GM18520 (cell line): ENCODE results near the gene CCDC17.

Experiments
- ATAC-seq: cut with Tn5 transposase; IDR thresholded peaks from one replicate; pipeline ENCODE4 v1.9.1; 2021; ENCODE audit not compliant: unreplicated experiment

Gene CCDC17

DNA sequence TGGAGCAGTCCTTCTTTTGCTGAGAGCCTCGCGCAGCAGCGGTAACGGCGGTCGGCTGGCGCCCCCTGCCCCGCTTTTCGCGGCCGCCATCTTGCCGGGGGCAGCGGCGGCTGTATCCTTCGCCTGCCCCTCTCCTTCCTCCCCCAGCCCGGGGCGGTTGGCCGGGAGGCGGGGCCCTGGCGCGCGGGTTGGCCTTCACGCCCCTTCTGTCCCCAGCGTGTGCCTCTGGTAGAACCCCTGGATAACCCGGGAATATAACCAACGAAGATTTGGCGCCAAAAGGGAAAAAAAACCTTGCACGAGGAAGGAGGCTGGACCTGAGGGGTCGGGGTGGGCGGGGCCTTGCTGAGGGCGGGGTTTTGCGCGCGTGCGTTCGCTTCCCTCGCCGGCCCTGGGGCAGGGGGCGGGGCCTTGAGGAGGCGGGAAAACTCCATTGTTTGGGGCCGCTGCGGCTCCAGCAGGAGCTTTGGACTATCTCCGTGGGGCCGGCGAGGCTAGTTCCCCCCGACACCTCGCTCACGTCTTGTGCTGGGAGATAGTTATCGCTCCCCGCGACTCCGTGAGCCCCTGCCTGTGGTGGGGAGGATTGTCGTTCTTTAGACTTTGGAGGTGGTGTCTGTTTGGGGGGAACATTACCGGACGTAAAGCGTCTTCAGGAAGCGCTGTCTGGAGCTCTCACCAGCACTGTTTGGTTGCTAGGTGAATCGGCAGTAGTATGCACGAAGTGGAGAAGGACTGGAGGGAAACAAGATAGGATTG lies 39.3 kb downstream of the CCDC17 start:
- peak; percentile 14 for ATAC-seq

DNA sequence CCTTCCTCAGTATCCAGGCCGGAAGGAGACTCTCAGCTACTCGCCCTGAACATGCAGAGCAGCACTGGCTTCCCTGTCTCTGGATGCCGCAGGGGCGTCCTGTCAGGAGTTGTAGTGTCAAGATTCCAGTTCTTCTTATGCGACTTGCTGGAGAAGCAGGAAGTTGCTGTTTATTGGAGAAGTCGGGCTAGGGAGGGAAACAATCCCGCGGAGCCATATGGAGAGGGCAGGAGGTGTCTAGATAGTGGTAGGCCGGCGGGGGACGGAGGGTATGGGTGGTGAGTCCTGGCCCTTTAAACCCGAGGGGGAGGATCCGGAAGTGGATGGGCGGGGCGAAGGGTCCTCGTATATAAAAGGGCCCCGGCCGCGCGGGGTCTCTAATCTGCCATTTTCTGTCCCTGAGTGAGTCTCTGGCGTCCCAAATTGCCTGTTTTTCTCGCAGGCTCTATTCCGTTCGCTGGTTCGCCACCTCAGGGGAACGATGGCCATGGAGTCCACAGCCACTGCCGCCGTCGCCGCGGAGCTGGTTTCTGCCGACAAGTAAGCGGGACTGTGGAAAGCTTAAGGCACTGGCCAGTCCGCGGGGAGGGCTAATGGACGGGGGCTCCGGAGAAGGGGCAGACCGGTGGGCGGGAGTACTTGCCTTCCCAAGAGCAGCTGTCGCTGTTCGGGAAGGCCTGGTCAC lies 40.0 kb downstream of the CCDC17 start, which contains the start of gene NASP:
NASP (plus strand) TSS at position 376 of the 685 bp plus-strand sequence; CDS start at position 482, 106 bp downstream.
- ATAC-seq = peak; percentile 26

DNA sequence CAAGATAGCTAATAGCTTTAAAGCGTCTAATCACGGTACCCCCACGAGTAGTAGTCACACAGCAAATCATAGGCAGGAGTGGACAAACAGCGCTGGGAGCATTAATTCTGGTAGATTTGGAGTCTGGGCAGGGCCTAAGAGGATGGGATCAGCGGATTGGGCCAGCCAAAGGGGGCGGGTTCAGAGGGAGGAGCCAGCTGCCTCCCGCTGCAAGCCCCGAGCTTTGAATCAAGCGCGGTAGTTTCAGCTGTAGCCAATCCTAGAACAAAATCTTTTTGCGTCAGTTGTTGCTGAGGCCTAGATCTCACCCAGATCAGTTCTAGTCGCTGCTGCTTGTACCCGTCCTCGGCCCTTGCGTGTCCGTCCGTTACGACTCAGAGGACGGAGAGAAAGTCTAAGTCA lies 40.6 kb downstream of the CCDC17 start:
- peak; percentile 74 for ATAC-seq

DNA sequence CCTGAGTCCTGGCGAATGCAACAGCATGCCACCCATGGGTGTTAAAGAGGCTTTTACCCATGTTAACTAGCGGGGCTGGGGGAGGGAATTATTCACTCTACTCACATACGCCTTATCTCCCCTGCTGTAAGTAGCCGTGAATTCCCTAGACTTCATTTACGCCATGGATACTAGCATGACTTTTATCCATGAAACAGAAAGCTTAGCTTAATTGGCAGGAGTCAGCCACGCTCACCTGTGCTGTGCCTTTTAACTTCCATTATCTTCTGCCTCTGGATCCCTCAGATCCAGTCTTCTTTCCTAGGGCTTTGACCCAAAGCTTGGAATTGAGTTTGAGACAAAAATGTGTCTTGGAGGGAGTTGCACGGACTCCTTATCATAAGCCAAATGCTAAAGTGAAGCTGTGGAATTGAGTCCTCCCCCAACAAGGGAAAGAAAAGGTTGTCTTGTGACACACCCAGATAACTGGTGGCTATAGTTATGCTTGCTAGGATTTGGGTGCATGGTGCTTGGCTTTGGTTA lies 49.7 kb downstream of the CCDC17 start:
- ATAC-seq = no peak

DNA sequence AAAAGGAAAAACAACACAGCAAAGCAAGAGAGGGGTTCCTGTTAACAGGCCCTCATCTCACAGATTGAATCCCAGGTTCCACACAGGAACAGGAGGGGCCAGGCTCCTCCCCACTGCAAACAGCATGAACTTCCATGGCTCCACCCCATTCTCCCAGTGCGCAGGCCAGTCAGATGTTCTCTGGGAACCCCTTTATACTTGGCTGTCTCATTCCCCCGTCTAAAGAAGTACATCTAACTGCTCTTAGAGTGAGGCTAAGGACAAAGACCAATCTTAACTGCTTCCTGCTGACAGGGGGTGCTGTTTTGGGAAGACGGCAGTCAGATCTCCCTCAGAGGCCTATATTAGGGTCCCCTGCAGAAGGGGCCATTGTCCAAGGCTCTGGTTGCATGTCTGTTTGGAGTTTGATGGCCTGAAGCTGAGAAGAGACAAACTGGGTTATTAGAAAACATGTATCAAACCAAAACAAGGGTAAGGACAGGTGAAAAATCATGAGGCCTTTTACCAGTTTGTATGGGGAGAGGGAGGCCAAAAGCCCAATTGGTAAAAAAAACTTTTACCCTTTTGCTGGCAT lies 50.5 kb downstream of the CCDC17 start:
- no peak for ATAC-seq

DNA sequence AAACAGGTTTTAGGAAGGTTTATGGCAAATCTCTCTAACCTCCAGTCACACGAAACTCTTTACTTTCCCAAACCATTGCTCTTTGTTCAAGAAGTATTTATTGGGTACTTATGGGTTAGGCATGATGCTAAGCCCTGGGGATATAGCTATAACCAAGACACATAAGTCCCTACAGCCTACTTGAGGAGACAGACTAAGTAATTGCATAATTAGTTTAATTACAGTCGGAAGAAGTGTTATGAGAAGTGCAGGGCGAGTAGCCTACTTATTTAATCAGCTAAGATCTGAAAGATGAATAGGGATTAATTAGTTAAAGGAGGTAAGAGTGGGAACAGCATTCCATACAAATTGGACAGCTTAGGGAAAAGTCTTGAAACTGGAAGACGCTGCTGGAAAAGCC lies 53.2 kb downstream of the CCDC17 start:
- ATAC-seq = no peak
